ENCODE results near the gene COL8A1. TPM values are rescaled to one million over a fixed set of nuclear protein-coding genes. Genes with fewer than 3 reads are reported as not detected.

COL8A1 gene
- total RNA-seq, 1 experiment from 2014 or later = 0.07 TPM

- Histone ChIP-seq H3K9me2 (ENCODE audit: insufficient read depth) (no peaks in the 10 kb centered on the region), H3K4me3 (replicated peaks in 1 of 2; ENCODE audit: low read depth in 1 of 2, low read length in 2 of 2) (no peak overlapping the region), H4K20me1 (ENCODE audit: insufficient read depth) (no peaks in the 10 kb centered on the region), H2AFZ (ENCODE audit: low read depth, low read length, poor library complexity, severe bottlenecking) (no peak overlapping the region), H3K4me1 (ENCODE audit: control insufficient read depth in 1 of 2, insufficient read depth in 2 of 2, low read length in 2 of 2) (no peaks in the 10 kb centered on the region), H3K27ac (ENCODE audit: low read depth, low read length) (no peak overlapping the region), H3K27me3 (ENCODE audit: insufficient read depth, low read length) (peaks cover 49% of the 10 kb centered on the region), H3K9ac (ENCODE audit: low read length) (no peak overlapping the region), H3K36me3 (ENCODE audit: control insufficient read depth in 1 of 2, insufficient read depth in 2 of 2, low read length in 2 of 2) (no peaks in the 10 kb centered on the region), H3K79me2 (ENCODE audit: insufficient read depth, low read length) (no peaks in the 10 kb centered on the region), H3K9me3 (ENCODE audit: control insufficient read depth in 1 of 2, insufficient read depth in 1 of 2, low read depth in 1 of 2, low read length in 2 of 2) (no peaks in the 10 kb centered on the region), H3K4me2 (ENCODE audit: low read length) (no peak overlapping the region)
- ATAC-seq (no peak), DNase-seq (ENCODE audit: low read depth, low spot score) (no peak)
- intact Hi-C loops (cut with micrococcal nuclease) = loop anchor here (5.0 kb wide), 1 partner anchor 269 kb away; no protein-coding TSS in a partner anchor
- BruUV-seq (replicated peaks) = no TSS peak
- TF ChIP-seq YY1 (IDR thresholded peaks at IDR 0.05; ENCODE audit: extremely low read depth, insufficient replicate concordance, low read depth, low read length) (no peak), REST (IDR thresholded peaks at IDR 0.05; ENCODE audit: low read depth) (no peak), CEBPB (IDR thresholded peaks at IDR 0.05; ENCODE audit: low read depth) (no peak), ZFX (IDR thresholded peaks at IDR 0.05) (no peak), SRF (IDR thresholded peaks at IDR 0.05; ENCODE audit: low read depth) (no peak), SIN3A (IDR thresholded peaks at IDR 0.05; ENCODE audit: low read depth) (no peak), FOSL1 (IDR thresholded peaks at IDR 0.05; ENCODE audit: low read depth) (no peak), EZH2 (IDR thresholded peaks at IDR 0.05) (no peak), JUND (IDR thresholded peaks at IDR 0.05) (no peak), ZBTB33 (IDR thresholded peaks at IDR 0.05; ENCODE audit: extremely low read depth, insufficient replicate concordance, low read length) (no peak), ELF1 (IDR thresholded peaks at IDR 0.05; ENCODE audit: borderline replicate concordance, low read depth) (no peak), ATF3 (IDR thresholded peaks at IDR 0.05) (no peak)
- ChIA-PET POLR2A (no interaction called here), RAD21 (ENCODE audit: low non-redundant PET in 1 of 2, low total read pairs in 2 of 2, uncharacterized antibody in 2 of 2, unreplicated experiment in 2 of 2) (no interaction called here), CTCF (no interaction called here)
Observed at GRCh38 chr3:99711351-99711750, 73.0 kb downstream of the COL8A1 start.

Measured in HCT116 (cell line).